DMS53 treated with DMSO at 0.1 percent for 48 hours (cell line): ENCODE measurements around the gene CTNNBIP1.

Experiments used
- DNase-seq: peaks from one replicate; lab custom pipeline; 2025; ENCODE audit not compliant: unreplicated experiment; lab: John Stamatoyannopoulos, UW

The CTNNBIP1 gene

GRCh38 chr1:9859281-9860014, 50.6 kb downstream of the CTNNBIP1 start:
- DNase-seq = no peak

GRCh38 chr1:9858293-9859035, 51.6 kb downstream of the CTNNBIP1 start:
- DNase-seq = no peak

DNA sequence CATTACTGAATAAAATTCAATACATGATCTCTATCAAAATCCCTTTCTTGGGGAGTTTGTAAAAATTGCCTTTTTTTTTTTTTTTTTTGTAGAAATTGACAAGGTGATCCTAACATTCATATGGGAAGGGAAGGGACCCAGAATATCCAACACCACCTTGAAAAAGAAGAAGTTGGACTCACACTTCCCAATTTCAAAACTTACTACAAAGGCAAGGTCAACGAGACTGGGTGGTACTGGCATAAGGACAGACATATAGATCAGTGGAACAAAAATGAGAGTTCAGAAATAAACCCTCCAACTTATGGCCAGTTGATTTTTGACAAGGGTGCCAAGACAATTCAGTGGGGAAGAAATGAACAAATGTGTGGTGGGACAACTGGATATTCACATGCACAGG, 54.9 kb downstream of the CTNNBIP1 start:
- no peak for DNase-seq

DNA sequence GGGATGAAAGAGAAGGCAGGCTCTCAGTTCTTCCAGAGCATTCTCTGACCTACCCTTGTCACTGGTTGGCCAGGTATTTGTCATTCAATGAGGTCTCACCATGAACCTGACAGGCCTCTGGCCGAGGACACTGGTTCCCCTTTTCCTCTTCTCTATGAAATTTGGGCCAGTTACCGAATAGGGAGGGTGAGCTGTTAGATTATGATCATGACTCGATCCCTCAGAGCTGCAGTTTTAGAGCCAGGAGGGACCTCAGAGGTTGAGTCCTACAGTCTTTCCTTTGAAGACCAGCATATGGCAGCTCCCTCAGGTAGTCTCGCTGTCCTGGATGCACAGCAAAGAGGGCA, 56.8 kb downstream of the CTNNBIP1 start:
- no peak for DNase-seq

GRCh38 chr1:9852410-9853248, 57.4 kb downstream of the CTNNBIP1 start:
- DNase-seq = no peak

- no peak for DNase-seq
Observed at GRCh38 chr1:9852004-9852403, 58.1 kb downstream of the CTNNBIP1 start.

DNA sequence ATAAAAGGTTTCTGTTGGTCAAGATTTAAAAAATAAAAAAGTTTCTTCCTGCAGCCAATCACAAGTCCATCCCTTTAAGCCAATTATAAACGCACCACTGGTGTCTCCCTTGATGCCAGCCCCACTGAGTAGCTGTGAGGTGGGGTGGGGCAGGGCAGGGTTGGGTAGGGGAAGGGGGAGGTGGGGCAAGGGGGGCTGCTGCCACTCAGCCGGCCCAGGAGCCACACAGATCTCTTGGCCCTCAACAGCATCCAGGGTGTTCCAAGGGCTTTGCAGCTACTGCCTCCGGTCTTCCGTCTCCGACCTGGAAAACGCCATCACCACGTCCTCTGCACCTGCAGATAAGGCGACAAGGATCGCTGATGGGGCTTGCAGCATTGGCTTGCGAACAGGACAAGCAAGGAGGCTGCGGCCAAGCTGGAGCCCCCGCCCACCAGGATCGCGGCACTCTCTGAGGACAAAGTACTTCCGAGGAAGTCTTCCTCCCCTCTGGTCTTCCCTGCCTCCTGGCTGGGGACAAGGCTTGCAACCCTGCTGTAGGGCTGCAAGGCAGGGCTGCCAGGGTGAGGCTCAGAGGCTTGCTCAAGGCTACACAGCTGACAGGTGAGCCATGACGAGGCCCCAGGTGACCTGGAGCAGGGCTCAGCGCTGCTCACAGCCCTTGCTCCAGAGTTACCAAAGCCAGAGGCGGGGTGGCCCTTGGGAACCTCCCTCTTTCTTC, 59.5 kb downstream of the CTNNBIP1 start:
- DNase-seq = no peak

DNA sequence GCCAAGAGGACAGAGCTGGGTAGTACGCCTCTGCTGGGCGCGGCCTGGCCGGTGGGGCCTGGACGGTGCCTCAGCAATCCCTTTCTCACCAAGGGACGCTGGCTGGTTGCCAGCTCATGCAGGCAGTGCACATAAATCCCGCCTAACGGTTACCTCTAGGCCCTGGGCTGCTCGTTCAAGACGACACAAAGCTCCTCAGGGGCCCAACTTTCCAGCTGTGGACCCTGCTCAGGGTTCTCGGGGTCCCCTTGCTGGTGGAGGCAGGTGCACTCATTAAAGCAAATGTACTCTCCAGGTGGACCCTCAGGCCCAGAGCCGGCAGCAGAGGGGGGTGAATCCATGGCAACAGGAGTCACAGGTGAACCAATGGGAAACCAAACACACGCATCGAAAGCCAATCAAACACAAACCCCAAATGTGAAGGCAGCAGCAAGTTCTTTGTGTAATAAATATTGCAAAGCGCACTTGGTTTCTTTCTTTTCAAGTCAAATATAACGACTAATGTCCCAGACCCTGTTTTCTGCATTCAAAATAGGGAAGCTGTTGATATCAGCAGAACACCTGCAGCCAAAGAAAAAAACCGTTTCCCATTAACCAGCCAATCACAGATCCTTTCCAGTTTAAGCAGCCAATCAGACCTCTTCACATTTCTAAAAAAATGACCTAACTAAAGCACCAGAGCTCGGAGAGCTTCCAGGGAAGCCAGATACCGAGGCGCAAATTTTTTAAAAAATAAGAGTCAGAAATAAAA, 60.2 kb downstream of the CTNNBIP1 start:
- no peak for DNase-seq

GRCh38 chr1:9848022-9848421, 62.0 kb downstream of the CTNNBIP1 start:
- no peak for DNase-seq

DNA sequence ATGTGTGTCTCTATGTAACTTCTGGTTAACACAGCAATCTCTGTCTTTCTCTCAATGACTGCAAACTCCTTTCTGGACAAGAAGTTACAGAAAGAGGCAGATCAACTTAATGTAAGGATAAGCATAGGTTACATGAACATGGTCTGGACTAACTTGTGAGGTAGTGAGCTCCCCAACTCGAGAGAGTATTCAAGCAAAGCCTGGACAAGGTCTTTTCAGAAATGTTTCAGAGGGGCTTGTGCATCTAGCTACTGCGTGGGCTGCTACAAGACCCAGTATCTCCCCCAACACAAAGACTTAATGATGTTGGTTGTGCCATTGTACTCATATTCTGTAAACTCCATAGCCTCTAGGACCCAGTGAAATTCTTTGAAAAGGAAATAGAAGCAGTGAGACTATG, 62.8 kb downstream of the CTNNBIP1 start:
- no peak for DNase-seq

- DNase-seq = no peak
Observed at GRCh38 chr1:9846611-9847171, 63.4 kb downstream of the CTNNBIP1 start.

DNA sequence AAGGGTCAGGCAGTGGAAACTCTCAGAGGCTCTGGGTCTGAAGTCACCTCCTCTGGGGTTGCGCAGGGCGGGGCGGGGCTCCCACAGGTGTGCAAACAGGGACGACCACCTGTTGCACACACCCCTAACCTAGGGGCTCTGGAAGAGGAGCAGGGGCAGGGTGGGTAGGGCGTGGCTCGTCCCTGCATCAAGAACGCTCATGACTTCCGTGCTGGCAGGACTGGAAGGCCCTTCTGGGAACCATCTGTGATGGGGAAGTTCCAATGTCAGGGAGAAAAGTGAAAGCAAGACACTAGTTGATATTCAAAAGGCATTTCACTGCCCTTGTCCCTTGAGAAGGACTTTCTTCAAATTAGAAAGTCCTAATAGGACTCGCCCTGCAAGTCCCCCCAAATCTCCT, 64.2 kb downstream of the CTNNBIP1 start:
- no peak for DNase-seq

DNA sequence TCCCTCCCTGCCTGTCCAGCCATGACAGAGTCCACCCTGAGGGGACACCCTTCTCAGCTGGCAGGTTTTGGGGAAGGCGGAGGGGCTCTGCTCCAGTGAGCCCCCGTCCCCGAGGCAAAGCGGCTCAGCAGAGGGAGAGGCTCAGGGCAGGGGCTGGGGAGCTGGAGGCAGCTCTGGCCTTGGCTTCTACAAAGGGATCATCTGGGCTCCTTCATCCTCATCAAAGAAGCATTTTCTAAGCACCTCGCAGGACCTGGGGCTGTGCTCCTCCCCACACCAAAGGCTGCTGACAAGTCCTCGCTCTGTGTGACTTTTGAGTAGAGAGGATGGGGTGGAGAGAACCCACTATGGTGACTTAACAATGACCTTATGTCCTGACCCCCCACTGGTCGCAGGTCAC, 65.3 kb downstream of the CTNNBIP1 start:
- no peak for DNase-seq

DNA sequence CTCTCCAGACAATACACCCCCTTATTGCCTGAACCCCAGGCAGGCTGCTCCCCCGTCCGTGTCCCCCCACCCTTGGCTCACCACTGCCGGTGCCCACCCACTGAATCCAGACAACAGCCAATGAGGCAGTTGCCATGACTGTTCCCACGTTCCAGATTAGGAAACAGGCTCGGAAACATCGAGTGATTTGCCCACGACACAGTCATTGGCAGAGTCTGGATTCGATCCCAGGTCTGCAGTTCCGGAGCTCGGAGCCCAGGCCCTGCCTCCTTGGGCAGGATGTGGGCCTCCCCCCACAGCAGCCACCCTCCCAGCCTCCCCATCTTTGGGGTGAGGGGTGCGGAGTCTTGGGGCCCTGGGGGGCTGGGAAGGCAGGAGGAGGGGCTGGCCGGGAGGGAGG, 66.0 kb downstream of the CTNNBIP1 start:
- DNase-seq = no peak

GRCh38 chr1:9843576-9843945, 66.5 kb downstream of the CTNNBIP1 start:
- peak; percentile 77 for DNase-seq

DNA sequence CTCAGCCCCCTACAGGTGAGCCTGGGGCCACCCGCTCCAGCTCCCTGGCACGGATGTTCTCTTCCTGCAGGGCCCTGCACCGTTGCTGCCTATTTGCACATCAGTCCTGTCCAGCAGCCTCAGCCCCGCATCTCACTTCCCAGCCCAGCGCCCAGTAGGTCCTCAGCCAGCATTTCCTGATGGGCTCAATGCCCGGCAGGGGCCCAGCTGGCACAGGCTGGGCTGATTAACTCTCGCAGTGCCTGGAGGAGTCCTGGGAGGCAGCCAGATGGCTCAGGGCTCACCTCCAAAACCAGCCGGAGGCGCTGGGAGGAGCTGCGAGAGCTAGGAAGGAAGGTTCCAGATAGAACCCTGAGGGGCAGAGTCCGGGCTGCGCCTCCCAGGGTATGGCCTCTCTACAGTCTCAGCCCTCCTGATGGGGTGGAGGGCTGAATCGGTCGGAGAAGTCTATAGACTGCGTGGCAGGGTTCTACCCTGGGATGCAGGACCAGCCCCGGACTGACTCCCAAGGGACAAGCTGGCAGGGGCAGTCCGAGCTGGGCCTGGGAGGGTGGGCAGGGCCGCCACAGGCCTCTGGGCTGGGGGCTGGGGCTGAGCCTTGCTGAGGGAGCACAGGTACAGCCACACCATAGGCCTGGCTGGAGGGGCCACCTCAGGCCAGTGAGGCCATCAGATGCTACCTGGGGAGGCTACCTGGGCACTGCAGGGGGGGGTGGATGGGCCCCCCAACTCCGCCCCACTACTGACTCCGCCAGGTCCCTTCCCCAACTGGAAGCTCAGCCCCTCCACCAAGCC, 67.1 kb downstream of the CTNNBIP1 start:
- no peak for DNase-seq

DNA sequence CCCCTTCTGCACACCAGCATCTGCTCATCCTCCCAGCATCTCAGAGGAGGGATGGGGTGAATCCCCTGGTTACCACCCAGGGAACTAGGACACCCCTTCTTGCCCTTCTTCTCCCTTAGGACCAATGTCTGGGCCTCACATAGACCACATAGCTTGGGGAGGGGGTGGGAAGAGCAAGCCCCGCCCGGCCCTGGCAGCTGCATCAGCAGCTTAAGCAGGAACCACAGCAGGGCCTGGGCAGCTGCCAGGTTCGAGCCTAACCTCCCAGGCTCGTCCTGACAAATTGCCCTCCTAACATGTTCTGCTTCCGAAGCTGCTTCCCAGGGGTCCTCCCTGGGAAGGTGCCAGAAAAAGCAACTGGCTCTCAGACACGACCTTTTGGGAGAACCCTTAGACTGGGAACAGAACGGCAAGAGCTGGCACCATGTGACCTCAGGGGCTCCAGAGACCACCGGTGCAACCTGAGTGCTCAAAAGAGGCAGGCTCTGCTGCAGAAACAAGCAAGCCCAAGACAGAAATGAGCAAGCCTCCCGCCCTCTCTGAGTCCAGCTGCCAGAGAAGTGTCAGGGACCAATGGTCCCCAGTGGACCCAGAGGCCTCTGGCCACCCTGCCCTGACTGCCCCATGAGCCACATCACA, 67.9 kb downstream of the CTNNBIP1 start:
- DNase-seq = no peak

DNA sequence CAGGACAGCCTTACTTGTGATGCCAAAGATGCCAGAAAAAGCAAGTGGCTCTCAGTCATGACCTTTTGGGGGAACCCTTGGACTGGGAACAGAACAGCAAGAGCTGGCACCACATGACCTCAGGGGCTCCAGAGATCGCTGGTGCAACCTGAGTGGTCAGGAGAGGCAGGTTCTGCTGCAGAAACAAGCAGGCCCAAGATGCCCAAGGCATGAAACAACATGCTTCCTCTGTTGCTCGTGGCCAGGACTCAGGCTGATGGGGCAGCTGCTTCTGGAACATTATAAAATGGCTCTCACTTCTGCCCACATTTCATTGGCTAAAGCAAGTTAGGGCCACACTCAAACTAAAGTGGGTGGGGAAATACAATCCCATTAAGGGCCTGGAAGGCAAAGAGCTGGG, 68.6 kb downstream of the CTNNBIP1 start:
- DNase-seq = no peak

GRCh38 chr1:9840176-9840575, 69.9 kb downstream of the CTNNBIP1 start:
- no peak for DNase-seq
